Measurements from ENCODE around the gene SEPTIN14.
"Not testable (repeated sequence)": the region's sequence is repeated elsewhere in the genome, so short reads cannot be mapped to it uniquely, and the experiment has no call there.

- TF ChIP-seq CTCF (IDR thresholded peaks at IDR 0.05; ENCODE audit: poor library complexity, severe bottlenecking); EP300 (conservative IDR thresholded peaks at IDR 0.05; ENCODE audit: poor library complexity, severe bottlenecking); EZH2 (IDR thresholded peaks at IDR 0.05; ENCODE audit: borderline replicate concordance, insufficient read depth, low read length, poor library complexity, severe bottlenecking); POLR2AphosphoS5 (IDR thresholded peaks at IDR 0.05); REST (IDR thresholded peaks at IDR 0.05; ENCODE audit: borderline replicate concordance); RAD21 (conservative IDR thresholded peaks at IDR 0.05): not testable (repeated sequence)
Observed at GRCh38 chr7:55862652-55863051, at the start of gene SEPTIN14.
